NCI-H187 treated with DMSO at 0.1 percent for 48 hours (cell line): Measurements from ENCODE around the gene CARMIL3.

Experiments used
- DNase-seq: peaks from one replicate; lab custom pipeline; 2025; lab: John Stamatoyannopoulos, UW

CARMIL3 gene

DNA sequence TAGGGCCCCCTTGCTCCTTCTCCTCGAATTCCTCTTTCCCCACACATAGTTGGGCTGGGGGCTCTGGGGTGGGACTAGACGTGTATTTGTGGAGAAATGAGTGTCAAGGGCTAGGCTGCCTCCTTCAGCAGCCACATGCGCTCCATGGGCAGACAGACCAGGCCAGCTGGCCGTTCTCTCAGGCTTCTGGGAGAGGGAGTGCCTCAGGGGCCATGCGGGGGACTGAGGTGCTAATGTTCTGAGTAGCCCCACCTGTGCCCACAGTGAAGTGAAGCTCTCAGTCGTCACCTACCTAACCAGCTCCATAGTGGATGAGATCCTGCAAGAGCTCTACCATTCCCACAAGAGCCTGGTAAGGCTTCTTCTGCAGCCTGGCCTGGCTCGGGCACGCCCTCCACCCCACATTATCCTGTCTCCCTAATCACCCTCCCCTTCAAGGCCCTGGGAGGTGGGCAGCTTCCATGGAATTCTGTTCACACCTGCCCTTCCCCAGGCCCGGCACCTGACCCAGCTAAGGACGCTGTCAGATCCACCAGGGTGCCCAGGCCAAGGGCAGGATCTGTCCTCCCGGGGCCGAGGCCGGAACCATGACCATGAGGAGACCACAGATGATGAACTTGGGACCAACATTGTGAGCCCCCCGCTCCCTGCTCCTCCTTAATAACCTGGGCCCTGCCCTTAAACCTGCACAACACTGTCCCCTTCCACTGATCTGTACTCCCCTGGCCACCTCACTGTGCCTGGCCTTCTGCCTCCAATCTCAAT lies 10.6 kb downstream of the CARMIL3 start:
- DNase-seq: no peak

DNA sequence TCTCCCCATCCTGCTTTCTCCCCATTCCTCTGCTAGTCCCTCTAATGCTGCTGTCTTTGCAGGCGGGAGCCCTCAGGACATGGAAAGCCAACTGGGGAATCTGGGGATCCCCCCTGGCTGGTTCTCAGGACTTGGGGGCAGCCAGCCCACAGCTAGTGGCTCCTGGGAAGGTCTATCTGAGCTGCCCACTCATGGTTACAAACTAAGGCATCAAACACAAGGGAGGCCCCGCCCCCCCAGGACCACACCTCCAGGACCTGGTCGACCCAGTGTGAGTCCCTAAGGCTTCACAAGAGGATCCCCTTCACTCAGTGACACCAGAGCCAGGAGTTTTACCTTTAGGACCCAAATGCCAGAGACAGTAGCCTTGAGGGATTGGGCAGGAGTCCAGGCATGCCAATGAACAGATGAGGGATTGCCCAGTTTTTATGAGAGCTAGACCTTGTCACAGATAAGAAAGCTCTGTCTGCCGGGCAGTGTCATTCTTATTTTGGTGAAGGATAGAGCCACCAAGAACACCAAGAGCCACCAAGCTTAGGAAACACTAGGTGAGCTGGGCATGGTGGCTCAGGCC lies 11.5 kb downstream of the CARMIL3 start:
- DNase-seq: no peak

DNA sequence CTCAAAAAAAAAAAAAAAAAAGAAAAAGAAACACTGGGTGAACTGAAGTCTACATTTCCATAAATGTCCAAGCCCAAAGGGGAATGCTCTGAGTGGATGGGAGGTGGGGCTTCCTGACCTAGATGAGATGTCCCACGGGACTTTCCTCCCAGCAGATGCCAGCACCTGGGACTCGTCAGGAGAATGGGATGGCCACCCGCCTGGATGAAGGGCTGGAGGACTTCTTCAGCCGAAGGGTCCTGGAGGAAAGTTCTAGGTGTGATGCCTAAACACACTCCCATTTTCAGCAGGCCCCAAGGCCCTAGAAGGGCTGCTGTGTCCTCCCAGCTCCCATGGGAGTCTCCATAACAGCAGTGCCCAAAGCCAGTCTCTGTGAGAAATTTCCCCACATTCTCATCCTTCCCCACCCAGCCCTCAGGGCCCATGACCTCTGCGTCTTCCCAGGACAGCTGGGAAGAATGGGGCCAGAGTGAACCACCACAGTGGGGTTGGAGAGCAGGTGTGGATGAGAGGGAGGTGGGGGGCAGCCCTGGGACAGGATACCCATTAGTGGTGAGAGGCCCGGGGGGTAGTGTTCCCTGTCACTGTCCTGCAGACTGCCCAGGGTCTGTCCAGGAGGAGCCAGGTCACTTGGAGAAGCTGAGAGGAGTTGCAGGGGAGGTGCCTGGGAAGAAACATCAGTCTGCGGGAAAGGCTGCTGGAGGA lies 12.4 kb downstream of the CARMIL3 start:
- no peak for DNase-seq

DNA sequence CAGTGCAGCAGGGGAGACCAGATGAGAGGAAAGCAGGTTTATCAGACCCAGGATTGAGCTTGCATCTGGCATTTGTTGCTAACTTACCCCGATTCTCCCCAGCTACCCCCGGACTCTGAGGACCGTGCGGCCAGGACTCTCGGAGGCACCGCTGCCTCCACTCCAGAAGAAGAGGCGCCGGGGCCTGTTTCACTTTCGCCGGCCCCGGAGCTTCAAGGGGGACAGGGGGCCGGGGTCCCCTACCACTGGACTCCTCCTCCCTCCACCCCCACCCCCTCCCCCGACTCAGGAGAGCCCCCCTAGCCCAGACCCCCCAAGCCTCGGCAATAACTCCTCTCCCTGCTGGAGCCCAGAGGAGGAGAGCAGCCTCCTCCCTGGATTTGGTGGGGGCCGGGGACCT lies 13.0 kb downstream of the CARMIL3 start:
- DNase-seq: no peak

DNA sequence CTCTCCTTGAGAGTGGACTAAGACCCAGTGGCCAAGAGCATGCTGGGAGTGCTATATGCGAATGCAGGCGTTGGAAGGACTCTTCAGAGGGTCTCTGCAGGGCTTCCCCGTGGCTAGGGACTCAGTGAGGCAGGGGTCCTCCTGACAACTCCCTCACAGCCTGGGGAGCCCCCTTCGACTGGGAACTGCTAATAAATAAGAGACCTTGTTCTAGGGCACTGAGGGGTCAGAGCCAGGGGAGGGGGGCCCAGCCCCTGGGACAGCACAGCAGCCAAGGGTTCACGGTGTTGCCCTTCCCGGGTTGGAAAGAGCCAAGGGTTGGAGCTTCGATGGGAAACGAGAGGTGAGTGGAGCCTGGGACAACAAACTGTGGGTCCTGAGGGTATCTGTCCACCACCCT lies 13.6 kb downstream of the CARMIL3 start:
- DNase-seq: no peak

DNA sequence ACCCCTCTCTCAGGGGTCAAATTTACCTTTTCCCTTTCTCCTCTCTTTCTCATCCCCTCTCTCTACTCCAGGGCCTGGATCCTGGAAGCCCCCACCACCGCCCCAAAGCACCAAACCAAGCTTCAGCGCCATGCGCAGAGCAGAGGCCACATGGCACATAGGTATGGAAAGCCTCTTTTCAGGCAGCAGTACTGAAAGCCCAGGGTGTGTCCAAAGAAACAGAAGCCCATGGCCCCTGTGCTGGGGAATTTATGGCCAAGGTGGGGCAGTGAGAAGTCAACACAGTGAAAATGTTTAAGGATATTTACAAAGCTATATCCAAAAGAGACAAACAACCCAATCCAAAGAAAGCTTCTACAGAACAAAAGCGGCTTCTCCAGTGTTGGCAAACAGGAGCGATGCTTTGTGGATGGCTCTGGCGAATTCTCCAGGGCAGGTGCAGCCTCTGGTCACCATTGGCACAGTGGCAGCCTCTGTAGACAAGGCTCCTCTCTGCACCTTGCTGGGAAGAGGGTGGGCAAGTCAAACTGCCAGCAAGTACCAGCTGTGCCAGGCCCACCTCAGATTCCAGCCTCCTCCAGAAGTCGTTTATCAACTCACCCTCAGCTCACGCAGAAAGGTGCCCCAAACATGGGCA lies 14.8 kb downstream of the CARMIL3 start:
- no peak for DNase-seq

DNA sequence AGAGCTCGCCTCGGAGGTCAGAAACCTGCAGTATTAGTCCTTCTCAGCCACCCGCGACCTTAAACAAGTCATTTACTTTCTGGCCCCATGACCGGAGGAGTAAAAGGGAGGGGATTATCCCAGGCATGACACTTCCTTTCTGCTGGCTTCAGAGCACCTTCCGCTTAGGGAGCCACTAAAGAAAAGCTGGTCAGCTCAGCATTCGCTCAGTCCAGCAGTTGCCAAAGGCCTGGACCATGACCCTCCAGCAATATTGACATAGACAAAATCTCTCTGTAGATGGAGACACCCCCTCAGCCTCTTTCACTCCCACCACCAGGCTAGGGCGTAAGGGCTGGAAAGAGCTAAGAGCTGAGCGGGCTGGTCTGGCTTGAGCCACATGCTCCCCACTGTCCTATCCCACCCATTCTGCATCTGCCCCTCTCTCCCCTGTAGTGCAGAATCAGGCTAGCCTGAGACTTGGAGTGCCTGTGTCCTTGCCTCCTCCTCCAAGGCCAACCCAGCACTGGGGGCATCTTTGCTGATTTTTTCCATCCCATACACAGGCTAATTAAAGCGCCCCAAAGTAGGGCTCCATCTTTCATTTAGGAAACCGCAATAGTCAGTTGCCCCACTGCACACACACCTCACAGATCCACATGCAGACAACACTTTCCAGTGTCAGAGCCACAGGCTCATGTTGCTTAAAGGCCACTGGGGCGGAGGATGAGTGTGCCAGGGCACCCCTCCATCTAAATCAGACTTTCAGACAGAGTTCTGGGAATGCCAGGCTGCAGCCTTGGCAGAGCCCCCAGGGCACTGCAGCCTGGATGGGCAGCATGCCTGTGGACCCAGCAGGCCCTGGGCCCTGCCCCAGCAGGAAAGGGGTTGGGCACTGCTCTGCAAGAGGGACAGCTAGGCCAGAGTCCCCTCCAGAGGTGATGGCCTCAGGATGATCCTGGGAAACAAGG lies 15.6 kb downstream of the CARMIL3 start:
- DNase-seq: no peak

DNA sequence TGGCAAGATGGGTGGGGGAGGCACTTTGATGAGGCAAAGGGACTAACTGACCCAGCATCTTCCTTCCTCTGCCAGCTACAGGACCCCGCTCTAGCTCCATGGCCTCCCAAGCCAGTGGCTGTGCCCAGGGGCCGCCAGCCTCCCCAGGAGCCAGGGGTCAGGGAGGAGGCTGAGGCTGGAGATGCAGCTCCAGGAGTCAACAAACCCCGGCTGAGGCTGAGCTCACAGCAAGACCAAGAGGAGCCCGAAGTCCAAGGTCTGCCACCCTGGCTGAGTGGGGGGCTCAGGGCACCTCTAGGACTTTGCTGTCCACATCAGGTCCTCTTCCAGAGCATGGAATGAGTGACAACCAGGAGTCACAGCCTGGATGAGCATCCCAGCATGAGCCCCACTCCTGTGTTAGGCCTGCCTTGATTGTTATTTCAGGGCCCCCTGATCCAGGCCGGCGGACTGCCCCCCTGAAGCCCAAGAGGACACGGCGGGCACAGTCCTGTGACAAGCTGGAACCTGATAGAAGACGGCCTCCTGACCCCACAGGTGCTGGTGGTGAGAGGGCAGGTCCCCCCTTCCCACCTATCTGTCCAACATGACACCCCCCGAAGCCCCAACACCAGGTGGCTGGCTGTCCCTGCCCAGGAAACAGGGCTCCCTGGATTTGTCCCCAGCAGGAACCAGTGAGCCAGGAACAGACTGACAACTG lies 17.1 kb downstream of the CARMIL3 start:
- DNase-seq: no peak

DNA sequence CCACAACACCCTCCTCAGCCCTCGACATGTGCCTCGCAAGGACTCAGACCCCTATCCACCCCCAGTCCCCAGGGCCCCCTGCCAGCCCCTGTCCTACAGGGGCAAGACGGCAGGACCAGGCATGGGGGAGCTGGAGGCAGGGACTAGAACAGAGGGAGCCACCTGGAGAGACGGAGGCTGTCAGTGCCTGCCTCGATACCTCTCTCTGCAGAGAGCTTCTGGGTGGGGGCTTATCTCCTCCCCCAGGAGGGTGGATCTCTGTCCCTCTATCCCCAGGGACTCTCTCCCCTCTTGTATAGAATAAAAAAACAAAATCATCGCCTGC lies 17.6 kb downstream of the CARMIL3 start:
- DNase-seq: no peak

DNA sequence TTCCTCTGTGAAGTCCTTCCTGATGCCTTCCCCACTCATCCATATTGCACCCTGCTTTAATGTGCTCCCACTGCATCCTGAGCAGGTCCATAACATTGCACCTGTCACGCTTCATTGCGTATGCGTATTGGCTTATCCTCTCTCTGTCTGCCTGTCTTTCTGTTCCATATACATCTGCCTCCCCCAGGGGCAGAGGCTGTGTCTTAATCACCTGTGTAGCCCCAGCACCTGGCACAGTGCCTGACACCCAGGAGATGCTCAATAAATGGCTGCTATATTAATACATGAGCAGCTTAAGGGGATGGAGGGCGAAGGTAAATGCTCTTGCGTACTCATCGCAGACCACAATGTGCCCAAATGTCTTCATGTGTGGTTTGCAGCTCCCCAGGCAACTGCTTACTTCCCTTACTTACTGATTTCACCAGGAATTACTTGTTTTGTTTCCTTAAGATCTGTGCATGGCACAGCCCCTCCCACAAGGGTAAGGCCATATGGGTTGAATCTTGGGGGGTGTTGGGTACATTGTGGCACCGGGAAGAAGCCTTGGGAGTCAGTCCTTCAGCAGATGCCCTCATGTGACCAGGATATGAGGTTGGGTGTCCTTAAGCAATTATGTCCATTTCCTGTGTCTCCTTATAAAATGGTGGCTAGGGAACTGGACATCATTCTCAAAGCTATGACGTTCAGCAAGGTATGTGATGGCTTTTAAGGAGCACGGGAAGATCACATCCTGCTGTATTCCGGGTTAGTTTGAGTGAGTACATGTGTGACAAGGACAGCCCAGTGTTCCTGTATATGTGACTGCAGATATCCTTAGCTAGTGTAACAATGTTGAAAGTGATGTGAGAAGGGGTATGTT lies 18.7 kb downstream of the CARMIL3 start:
- DNase-seq: peak; percentile 62

DNA sequence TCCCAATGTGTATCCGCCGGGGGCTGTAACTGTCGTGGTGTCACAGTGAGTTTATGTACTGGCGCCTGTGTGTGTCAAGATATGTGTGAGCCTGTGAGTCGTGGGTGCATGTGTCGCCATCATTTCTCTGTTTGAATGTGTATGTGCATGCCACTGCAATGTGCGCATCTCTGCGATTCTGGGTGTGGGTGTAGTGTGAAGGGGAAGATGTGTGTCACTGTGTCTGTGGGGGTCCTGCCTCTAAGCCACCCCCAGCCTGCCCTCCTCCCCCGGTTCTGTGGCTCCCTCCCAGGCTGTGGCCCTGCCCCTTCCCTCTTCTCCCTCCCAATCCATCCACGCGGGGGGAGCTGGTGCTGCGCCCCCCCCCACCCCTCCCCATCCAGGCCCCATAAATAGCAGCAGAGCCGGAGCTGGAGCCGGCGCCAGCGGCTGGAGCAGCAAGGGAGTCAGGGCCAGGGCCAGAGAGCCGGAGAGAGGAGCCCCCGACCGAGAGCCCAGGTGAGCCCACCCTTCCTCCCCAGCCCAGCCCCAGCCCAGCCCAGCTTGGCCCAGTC lies 19.4 kb downstream of the CARMIL3 start, which contains the start of gene CPNE6:
Gene CPNE6 (plus strand): TSS at position 419 of the 554 bp plus-strand sequence. CDS start 1,375 bp downstream, outside the sequence.
- no peak for DNase-seq

DNA sequence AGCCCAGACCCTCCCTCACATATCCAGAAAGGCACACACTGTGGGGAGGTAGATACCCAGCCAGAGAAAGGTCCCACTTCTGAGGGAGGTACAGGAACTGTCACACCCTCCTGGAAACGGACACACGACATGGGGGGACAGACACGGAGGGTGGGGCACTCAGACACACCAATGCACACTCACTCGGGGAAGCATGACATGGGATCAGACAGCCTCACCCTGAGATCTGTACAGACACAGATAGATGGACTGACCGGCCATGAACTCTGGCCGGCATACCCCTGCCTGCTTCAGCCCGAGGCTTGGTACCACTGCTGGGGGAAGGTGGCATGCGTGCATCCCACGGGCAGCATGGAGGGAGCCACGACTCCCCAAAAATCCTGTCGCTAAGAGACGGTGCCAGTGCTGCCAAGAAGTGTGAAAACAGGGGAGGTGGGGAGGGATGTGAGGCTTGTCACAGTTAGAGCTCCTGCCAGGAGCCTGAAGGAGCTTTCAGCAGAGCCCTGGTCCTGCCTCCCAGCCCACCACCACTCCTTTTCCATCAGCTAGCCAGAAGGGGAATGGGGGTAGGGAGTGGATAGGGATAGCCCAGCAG lies 20.1 kb downstream of the CARMIL3 start:
- DNase-seq: no peak

DNA sequence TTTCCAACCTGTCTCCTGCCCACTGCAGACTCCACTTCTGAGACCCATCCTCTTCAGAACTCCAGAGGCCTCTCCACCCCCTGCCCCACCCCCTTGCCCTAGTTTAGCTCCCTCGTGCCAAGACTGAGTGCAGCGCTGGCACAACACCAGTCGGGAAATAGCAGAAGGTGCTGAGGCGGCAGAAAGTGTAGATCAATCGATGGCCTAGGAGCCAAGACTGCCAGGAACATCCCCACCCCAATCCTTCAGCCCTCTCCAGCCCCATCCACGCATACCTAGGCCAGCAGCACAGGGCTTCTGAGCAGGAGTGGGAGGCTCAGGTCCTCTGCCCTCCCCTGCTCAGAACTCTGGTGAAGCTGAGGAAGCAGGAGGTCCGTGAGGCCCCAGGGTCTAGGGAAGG lies 20.6 kb downstream of the CARMIL3 start:
- DNase-seq: no peak

DNA sequence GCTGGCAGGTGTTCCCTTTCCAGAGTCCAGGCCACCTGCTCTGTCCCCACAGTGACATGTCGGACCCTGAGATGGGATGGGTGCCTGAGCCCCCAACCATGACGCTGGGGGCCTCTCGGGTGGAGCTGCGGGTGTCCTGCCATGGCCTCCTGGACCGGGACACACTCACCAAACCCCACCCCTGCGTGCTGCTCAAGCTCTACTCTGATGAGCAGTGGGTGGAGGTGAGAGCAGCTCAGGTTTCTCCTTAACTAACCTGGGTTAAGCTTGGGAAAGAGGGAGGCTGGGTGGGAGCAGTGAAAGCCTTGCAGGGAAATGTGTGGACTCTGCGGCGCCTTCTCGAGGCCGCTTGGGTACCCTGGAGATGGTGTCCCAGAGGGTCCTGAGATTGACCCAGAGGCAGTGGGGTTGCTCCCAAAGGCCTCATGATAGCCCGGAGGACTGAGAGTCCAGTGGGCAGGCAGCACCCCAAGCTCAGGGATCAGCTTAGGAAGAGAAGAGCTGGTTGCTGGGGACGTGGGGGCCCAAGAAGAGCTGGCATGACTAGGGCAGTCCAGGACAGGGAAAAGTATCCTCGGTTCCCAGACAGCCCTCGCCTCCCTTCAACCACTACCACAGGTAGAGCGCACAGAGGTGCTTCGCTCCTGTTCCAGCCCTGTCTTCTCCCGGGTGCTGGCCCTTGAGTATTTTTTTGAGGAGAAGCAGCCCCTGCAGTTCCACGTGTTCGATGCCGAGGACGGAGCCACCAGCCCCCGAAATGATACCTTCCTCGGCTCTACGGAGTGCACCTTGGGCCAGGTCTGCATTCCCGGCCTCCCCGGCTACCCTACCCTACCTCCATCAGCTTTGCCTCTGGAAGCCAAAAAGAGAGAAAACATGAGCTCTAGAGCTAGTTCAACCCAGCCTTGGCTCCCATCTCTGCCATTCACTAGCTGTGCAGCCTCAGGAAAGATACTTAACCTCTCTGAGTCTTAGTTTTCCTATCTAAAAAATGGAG lies 21.4 kb downstream of the CARMIL3 start:
- no peak for DNase-seq

DNA sequence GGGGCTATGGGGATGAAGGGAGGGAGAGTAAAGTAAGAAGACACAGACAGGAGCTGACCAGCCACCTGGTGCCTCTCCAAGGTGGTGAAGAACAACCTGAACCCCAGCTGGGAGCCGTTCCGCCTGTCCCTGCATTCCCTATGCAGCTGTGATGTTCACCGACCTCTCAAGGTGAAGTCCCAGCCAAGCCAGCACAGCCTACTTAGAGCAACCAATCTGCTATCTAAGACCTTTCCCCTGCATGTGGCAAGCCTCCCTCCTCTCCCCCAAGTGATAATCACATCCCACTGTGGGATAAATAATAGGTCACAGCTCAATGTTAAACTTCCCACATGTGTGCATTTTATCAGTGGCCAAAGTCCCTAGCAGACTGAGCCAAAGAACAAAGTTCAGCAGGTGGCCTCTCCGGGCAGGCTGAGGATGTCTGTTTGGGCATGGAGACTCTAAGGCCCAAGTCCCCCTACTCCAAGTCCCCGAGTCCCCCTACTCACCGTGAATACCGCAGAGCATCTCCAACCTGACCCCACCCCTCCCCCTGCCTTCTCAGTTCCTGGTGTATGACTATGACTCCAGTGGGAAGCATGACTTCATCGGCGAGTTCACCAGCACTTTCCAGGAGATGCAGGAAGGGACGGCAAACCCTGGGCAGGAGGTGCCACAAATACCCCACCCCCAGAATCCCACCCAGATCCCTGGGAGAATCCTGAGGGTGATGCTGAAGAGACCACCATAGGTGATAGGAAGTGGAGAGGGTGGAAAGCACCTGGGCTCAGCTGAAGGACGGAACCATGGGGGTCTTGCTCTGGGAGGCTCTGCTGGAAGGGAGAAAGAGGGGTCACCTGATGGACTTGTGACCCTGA lies 23.0 kb downstream of the CARMIL3 start:
- DNase-seq: no peak

DNA sequence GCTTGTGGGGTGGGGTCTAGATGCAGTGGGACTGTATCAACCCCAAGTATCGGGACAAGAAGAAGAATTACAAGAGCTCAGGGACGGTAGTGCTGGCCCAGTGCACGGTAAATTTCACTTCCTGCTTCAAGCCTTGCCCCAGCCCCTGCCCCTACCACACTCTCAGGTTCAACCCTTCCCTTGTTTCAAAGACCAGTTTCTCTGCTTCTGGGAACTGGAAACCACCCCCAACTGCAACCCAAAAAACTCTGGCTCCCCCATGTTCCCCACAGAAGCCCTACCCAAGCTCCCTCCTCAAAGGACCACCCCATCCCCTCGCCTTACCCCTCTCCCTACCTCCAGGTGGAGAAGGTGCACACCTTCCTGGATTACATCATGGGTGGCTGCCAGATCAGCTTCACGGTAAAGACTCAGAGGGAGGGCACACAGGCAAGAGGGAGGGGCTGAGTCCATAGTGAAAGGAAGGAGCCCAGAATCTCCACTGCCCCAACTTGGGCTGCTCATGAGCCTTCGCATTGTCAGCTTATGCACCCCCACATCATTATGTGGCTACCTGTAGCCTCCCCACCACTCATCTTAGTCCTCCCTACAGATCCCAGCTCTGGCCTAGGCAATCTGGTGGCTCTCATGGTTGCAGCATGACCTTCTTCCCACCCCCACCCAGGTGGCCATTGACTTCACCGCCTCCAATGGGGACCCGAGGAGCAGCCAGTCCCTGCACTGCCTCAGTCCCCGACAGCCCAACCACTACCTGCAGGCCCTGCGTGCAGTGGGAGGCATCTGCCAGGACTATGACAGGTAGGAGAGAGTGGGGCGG lies 23.9 kb downstream of the CARMIL3 start:
- DNase-seq: no peak

DNA sequence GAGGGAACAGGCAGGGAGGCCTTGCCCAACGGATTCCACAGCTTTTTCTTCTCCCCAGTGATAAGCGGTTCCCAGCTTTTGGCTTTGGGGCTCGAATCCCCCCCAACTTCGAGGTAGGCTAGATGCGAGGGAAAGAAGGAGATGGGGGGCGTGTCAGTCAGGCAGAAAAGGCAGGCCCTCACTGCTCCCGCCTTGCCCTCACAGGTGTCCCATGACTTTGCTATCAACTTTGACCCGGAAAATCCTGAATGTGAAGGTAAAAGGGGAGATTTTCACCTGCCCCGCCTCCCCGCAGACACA lies 24.4 kb downstream of the CARMIL3 start:
- DNase-seq: no peak
